HepG2 (cell line): ENCODE data around the gene RAC3. TPM values are rescaled to one million over a fixed set of nuclear protein-coding genes. Genes with fewer than 3 reads are reported as not detected.

Experiments used
- CCDC6 ChIP-seq: sonication (generic); formaldehyde crosslinking; IDR thresholded peaks from 2 replicates; pipeline ENCODE4 v1.8.1; 2022; ENCODE audit warnings: mild to moderate bottlenecking, missing genetic modification reagents, moderate library complexity
- CEBPG ChIP-seq: IDR thresholded peaks from 2 replicates; pipeline ENCODE4 v1.6.1; 2016
- FOXO1 ChIP-seq: sonication (generic); formaldehyde crosslinking; IDR thresholded peaks from 2 replicates; pipeline ENCODE4 v1.4.0; 2020; ENCODE audit warnings: missing genetic modification reagents
- HDAC1 ChIP-seq: sonication (generic); formaldehyde crosslinking; IDR thresholded peaks from 2 replicates; pipeline ENCODE4 v1.5.1; 2020; ENCODE audit warnings: mild to moderate bottlenecking, missing genetic modification reagents
- MAFK ChIP-seq, 2 experiments: IDR thresholded peaks in 1 of 2; conservative IDR thresholded peaks in 1 of 2; 2 replicates each; pipeline ENCODE4 v1.6.1; 2011; ENCODE audit warnings: improper control_type of control experiment in 2 of 2, low read length in 2 of 2
- MBD4 ChIP-seq: IDR thresholded peaks from 2 replicates; pipeline ENCODE4 v1.6.1; 2012; ENCODE audit warnings: low read length, inconsistent platforms, borderline replicate concordance
- NCOA2 ChIP-seq: sonication (generic); formaldehyde crosslinking; IDR thresholded peaks from 2 replicates; pipeline ENCODE4 v1.8.0; 2022; ENCODE audit warnings: inconsistent platforms
- PHB2 ChIP-seq: fragments of 450-650 bp; IDR thresholded peaks from 2 replicates; pipeline ENCODE4 v1.6.1; 2018; ENCODE audit not compliant: partially characterized antibody
- RBM22 ChIP-seq: fragments of 200-400 bp; formaldehyde crosslinking; optimal IDR thresholded peaks from 2 replicates; pipeline ENCODE3; 2017; ENCODE audit warnings: mild to moderate bottlenecking, low read length, moderate library complexity
- ZNF674 ChIP-seq: sonication (generic); formaldehyde crosslinking; IDR thresholded peaks from 2 replicates; pipeline ENCODE4 v1.5.0; 2020; ENCODE audit warnings: low read depth, mild to moderate bottlenecking, missing genetic modification reagents
- ZNF773 ChIP-seq: sonication (generic); formaldehyde crosslinking; IDR thresholded peaks from 2 replicates; pipeline ENCODE4 v1.4.0; 2020; ENCODE audit warnings: missing genetic modification reagents, borderline replicate concordance
- polyA plus RNA-seq, 8 experiments: library from polyadenylated mRNA; depleted of rRNA in 3 of 8; stranded (reverse) in 7 of 8; unstranded in 1 of 8; fragments of >200 nt; fragmentation: Illumina TruSeq in 4 of 8; extraction: Trizol in 4 of 8; gene quantifications; 2 replicates each; pipeline versions ENCODE4 v1.2.1 to v1.2.3, GENCODE V29; 2011 to 2016; ENCODE audit warnings: low read depth in 4 of 8, missing spikeins in 1 of 8, mixed read lengths in 1 of 8; ENCODE audit not compliant: insufficient read depth in 1 of 8
- total RNA-seq, 5 experiments: library from RNA; depleted of rRNA; stranded (reverse); fragments of >200 nt; fragmentation: Illumina TruSeq; extraction: Trizol; gene quantifications; 2 replicates each; pipeline ENCODE4 v1.2.3, GENCODE V29; 2016; ENCODE audit warnings: low read depth in 1 of 5
- TF ChIP-seq, protein P1 (sequence below): sonication (generic); formaldehyde crosslinking; IDR thresholded peaks from 2 replicates; pipeline ENCODE4 v1.4.0; 2020; ENCODE audit warnings: missing genetic modification reagents, borderline replicate concordance
- TF ChIP-seq, protein P2 (sequence below): sonication (generic); formaldehyde crosslinking; IDR thresholded peaks from 2 replicates; pipeline ENCODE4 v1.4.0; 2020; ENCODE audit warnings: mild to moderate bottlenecking, missing genetic modification reagents
- TF ChIP-seq, protein P3 (sequence below): IDR thresholded peaks from 2 replicates; pipeline ENCODE4 v1.4.0; 2020; ENCODE audit warnings: mild to moderate bottlenecking, missing genetic modification reagents

RAC3 gene
- total and polyA plus RNA-seq, 2 of the 13 experiments (the other 11 are each of a cell fraction or from before 2014, with no cell fraction given), result 10.5 to 21.3 TPM

DNA sequence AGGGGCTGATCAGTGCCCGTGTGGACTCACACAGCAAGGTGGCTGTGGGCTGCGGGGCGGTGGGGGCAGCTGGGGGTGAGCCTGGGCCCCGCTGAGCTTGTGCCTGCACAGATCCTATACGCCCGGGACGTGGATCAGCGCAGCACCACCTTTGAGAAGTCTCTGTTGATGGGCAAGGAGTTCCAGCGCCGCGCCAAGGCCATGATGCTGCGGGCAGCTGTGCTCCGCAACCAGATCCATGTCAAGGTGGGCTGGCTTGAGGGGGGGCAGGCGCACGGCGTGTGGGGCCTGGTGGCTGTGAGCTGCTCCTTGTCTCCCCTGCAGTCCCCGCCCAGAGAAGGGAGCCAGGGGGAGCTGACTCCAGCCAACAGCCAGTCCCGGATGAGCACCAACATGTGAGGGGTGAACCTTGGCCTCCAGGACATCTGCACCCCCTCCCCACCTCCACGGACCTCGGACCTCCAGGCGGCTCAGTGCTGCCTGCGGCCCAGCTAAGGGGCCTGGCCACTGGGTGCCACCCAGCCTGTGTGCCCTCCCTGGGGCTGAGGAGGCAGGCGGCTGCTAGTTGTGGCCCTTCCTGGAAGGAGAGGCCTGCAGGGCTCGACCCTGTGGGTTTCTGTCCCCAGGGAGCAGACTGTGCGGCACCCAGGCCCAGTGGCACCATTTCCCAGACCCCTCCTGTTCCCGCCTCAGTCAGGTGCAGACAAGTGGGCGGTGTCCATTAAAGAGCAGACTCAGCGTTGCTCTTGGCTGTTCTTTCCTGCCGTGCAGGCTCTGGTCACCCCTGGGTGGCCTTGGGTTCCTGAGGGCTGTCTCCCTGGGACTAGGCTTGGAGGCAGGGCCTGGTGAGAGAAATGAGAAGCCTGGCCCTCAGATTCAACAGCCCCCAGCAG, 25.5 kb downstream of the RAC3 start (continued):
- TF ChIP-seq, protein P1, sequence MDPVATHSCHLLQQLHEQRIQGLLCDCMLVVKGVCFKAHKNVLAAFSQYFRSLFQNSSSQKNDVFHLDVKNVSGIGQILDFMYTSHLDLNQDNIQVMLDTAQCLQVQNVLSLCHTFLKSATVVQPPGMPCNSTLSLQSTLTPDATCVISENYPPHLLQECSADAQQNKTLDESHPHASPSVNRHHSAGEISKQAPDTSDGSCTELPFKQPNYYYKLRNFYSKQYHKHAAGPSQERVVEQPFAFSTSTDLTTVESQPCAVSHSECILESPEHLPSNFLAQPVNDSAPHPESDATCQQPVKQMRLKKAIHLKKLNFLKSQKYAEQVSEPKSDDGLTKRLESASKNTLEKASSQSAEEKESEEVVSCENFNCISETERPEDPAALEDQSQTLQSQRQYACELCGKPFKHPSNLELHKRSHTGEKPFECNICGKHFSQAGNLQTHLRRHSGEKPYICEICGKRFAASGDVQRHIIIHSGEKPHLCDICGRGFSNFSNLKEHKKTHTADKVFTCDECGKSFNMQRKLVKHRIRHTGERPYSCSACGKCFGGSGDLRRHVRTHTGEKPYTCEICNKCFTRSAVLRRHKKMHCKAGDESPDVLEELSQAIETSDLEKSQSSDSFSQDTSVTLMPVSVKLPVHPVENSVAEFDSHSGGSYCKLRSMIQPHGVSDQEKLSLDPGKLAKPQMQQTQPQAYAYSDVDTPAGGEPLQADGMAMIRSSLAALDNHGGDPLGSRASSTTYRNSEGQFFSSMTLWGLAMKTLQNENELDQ (CRISPR knock-in tag), result no peak
- TF ChIP-seq CCDC6 (CRISPR knock-in tag), result no peak
- TF ChIP-seq ZNF674 (CRISPR knock-in tag), result peak; percentile 87; the same call in 1 of the 2 replicates
- TF ChIP-seq MBD4, result no peak
- TF ChIP-seq, protein P2, sequence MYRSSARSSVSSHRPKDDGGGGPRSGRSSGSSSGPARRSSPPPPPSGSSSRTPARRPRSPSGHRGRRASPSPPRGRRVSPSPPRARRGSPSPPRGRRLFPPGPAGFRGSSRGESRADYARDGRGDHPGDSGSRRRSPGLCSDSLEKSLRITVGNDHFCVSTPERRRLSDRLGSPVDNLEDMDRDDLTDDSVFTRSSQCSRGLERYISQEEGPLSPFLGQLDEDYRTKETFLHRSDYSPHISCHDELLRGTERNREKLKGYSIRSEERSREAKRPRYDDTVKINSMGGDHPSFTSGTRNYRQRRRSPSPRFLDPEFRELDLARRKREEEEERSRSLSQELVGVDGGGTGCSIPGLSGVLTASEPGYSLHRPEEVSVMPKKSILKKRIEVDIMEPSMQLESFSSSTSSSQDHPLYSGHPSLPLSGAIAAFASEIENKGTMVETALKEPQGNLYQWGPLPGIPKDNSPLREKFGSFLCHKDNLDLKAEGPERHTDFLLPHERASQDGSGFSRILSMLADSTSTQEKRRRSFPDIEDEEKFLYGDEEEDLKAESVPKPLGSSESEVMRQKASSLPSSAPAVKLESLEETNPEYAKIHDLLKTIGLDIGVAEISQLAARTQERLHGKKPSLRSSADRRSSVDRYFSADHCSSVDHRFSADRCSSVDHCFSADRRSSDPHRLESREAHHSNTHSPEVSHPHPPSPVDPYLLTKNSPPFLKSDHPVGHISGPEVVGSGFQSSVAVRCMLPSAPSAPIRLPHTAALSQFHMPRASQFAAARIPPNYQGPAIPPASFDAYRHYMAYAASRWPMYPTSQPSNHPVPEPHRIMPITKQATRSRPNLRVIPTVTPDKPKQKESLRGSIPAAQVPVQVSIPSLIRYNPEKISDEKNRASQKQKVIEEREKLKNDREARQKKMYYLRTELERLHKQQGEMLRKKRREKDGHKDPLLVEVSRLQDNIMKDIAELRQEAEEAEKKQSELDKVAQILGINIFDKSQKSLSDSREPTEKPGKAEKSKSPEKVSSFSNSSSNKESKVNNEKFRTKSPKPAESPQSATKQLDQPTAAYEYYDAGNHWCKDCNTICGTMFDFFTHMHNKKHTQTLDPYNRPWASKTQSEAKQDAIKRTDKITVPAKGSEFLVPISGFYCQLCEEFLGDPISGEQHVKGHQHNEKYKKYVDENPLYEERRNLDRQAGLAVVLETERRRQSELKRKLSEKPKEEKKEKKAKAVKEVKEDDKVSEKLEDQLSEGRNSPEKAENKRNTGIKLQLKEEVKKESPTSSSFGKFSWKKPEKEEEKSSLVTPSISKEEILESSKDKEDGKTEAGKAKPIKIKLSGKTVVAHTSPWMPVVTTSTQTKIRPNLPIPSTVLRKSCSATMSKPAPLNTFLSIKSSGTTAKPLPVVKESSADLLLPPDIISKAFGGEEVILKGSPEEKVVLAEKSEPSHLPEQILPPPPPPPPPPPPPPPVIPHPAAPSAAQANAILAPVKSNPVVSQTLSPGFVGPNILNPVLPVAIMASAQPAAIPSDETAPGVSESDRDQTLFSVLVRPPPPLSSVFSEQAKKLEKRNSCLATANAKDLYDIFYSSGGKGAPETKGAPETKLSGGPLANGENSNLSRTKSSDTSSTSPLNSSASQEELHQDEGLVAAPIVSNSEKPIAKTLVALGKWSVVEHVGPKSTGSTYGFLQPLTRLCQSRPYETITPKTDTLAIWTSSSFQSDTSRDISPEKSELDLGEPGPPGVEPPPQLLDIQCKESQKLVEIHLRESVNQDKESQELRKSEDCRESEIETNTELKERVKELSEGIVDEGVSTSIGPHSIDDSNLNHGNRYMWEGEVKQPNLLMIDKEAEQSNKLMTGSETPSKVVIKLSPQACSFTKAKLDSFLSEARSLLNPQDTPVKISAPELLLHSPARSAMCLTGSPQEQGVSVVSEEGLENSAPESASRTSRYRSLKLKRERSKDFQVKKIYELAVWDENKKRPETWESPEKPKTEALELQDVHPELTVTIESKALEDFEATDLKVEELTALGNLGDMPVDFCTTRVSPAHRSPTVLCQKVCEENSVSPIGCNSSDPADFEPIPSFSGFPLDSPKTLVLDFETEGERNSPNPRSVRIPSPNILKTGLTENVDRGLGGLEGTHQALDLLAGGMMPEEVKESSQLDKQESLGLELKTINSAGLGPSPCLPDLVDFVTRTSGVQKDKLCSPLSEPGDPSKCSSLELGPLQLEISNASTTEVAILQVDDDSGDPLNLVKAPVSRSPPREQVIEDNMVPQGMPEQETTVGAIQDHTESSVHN (CRISPR knock-in tag), result peak; percentile 22
- TF ChIP-seq FOXO1 (CRISPR knock-in tag), result peak; percentile 48; the same call in 1 of the 2 replicates
- TF ChIP-seq ZNF773 (CRISPR knock-in tag), result 0 out of 2 replicates have a peak, but pooled peaks have one; percentile 34
- TF ChIP-seq NCOA2, result no peak; the same call in 1 of the 2 replicates
- TF ChIP-seq RBM22, result no peak
- TF ChIP-seq CEBPG (CRISPR knock-in tag), result 0 out of 2 replicates have a peak, but pooled peaks have one; percentile 11
- TF ChIP-seq PHB2, result no peak
- peak; percentile 92 for TF ChIP-seq HDAC1 (CRISPR knock-in tag)
- TF ChIP-seq, protein P3, sequence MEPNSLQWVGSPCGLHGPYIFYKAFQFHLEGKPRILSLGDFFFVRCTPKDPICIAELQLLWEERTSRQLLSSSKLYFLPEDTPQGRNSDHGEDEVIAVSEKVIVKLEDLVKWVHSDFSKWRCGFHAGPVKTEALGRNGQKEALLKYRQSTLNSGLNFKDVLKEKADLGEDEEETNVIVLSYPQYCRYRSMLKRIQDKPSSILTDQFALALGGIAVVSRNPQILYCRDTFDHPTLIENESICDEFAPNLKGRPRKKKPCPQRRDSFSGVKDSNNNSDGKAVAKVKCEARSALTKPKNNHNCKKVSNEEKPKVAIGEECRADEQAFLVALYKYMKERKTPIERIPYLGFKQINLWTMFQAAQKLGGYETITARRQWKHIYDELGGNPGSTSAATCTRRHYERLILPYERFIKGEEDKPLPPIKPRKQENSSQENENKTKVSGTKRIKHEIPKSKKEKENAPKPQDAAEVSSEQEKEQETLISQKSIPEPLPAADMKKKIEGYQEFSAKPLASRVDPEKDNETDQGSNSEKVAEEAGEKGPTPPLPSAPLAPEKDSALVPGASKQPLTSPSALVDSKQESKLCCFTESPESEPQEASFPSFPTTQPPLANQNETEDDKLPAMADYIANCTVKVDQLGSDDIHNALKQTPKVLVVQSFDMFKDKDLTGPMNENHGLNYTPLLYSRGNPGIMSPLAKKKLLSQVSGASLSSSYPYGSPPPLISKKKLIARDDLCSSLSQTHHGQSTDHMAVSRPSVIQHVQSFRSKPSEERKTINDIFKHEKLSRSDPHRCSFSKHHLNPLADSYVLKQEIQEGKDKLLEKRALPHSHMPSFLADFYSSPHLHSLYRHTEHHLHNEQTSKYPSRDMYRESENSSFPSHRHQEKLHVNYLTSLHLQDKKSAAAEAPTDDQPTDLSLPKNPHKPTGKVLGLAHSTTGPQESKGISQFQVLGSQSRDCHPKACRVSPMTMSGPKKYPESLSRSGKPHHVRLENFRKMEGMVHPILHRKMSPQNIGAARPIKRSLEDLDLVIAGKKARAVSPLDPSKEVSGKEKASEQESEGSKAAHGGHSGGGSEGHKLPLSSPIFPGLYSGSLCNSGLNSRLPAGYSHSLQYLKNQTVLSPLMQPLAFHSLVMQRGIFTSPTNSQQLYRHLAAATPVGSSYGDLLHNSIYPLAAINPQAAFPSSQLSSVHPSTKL (CRISPR knock-in tag), result peak; percentile 41; the same call in 1 of the 2 replicates
- peak; percentile 61 to 66; a peak in 3 of 4 replicates for TF ChIP-seq MAFK (conservative IDR thresholded peaks at IDR 0.05 in 1 of 2, IDR thresholded peaks at IDR 0.05 in 1 of 2; ENCODE audit: low read length in 2 of 2)
